CD4-positive, alpha-beta T cell (primary cell): ENCODE data around the gene UQCC2. TPM values are rescaled to one million over a fixed set of nuclear protein-coding genes. Genes with fewer than 3 reads are reported as not detected.

Experiments
- ATAC-seq: fragments of 200-7000 bp; cut with Tn5 transposase; one replicate; pipeline ENCODE4 v1.10.0; 2022; ENCODE audit warnings: mild to moderate bottlenecking; ENCODE audit not compliant: poor library complexity
- CTCF ChIA-PET: fragments of 350-600 bp; sonication (Branson Sonifier 250); formaldehyde crosslinking; loops from one replicate; lab custom pipeline; 2021; ENCODE audit warnings: antibody characterized with exemption, inconsistent platforms; lab: Charles Lee
- POLR2A ChIA-PET: fragments of 350-600 bp; sonication (Branson Sonifier 250); formaldehyde crosslinking; loops from one replicate; lab custom pipeline; 2021; ENCODE audit warnings: antibody characterized with exemption, inconsistent platforms; lab: Charles Lee
- DNase-seq, 14 experiments: peaks; one replicate each; pipeline ENCODE4 v3.0.0-alpha.2; 2013 to 2020; ENCODE audit warnings: mixed read lengths in 2 of 14
- H3K27ac ChIP-seq, 2 donors: one replicate each; pipeline versions ENCODE4 v1.5.1 to v1.7.0; 2013; ENCODE audit warnings: low read length in 2 of 2, low read depth in 1 of 2, mild to moderate bottlenecking in 1 of 2
- H3K27me3 ChIP-seq, 2 experiments: 1 replicate in 1 of 2; 2 replicates in 1 of 2; pipeline versions ENCODE4 v1.6.1 to v1.7.0; 2013; ENCODE audit warnings: low read length in 2 of 2, control low read depth in 1 of 2, mild to moderate bottlenecking in 1 of 2, moderate library complexity in 1 of 2; ENCODE audit not compliant: insufficient read depth in 2 of 2, control insufficient read depth in 1 of 2
- H3K36me3 ChIP-seq: one replicate; pipeline ENCODE4 v1.6.1; 2013; ENCODE audit warnings: low read length, control low read depth; ENCODE audit not compliant: insufficient read depth
- H3K4me1 ChIP-seq: one replicate; pipeline ENCODE4 v1.6.1; 2013; ENCODE audit warnings: low read length, control low read depth; ENCODE audit not compliant: insufficient read depth
- H3K4me3 ChIP-seq: one replicate; pipeline ENCODE4 v1.5.1; 2013; ENCODE audit warnings: mild to moderate bottlenecking, low read length, moderate library complexity
- H3K9me3 ChIP-seq, 2 experiments: 1 replicate in 1 of 2; 2 replicates in 1 of 2; pipeline versions ENCODE4 v1.6.1 to v1.7.0; 2013; ENCODE audit warnings: low read length in 2 of 2, mild to moderate bottlenecking in 2 of 2, control low read depth in 1 of 2, moderate library complexity in 1 of 2; ENCODE audit not compliant: control insufficient read depth in 1 of 2, insufficient read depth in 1 of 2
- H3K27ac Mint-ChIP-seq: one replicate; pipeline ENCODE4 v1.8.0; 2020; ENCODE audit warnings: mixed read lengths
- H3K27me3 Mint-ChIP-seq: one replicate; pipeline ENCODE4 v1.8.0; 2021; ENCODE audit warnings: mixed read lengths
- H3K36me3 Mint-ChIP-seq: one replicate; pipeline ENCODE4 v1.8.0; 2021; ENCODE audit warnings: low read depth, mixed read lengths
- H3K4me1 Mint-ChIP-seq: one replicate; pipeline ENCODE4 v1.8.0; 2021; ENCODE audit warnings: low read depth, mixed read lengths
- H3K4me3 Mint-ChIP-seq: one replicate; pipeline ENCODE4 v1.8.0; 2020; ENCODE audit warnings: mild to moderate bottlenecking, mixed read lengths
- H3K9me3 Mint-ChIP-seq: one replicate; pipeline ENCODE4 v1.8.0; 2020; ENCODE audit warnings: mixed read lengths
- intact Hi-C, 2 experiments: fragments of 100-400 bp; cut with DNase I in 1 of 2; cut with micrococcal nuclease in 1 of 2; formaldehyde crosslinking; loops; one replicate each; pipeline versions ENCODE4 v1.15.1 to v1.9.0; 2023 to 2025; cut with DNase I, micrococcal nuclease
- total RNA-seq, 174 experiments: library from RNA in 2 of 174; stranded (reverse) in 2 of 174; gene quantifications; one replicate each; pipeline ENCODE4 v1.2.3 and lab custom pipeline; 2021 to 2026
- TF ChIP-seq, protein P1 (sequence below): fragments of 200-600 bp; IDR thresholded peaks from one replicate; pipeline ENCODE4 v1.8.0; 2022; ENCODE audit warnings: antibody characterized with exemption, mild to moderate bottlenecking

Gene UQCC2
- total RNA-seq, 2 experiments from 2014 or later, result 8.7 to 9.3 TPM

DNA sequence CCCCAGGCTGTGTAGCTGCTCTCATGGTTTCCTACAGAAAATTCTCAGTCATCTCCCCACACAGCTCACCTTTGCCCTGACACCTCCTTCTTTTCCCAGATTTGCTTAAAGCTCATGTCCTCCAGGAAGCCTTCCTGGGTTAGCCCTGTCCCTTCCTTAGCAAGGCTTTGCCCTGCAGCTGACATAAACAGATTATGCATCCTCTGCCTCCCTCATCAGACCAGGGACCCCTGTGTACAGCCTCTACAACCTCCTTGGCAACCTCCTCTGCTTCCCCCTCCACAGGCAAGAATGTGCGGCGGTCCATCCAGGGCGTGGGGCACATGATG is 39.8 kb downstream of the UQCC2 start:
- ATAC-seq (no peak), DNase-seq (no peak)
- intact Hi-C loops, result no loop called here
- Histone ChIP-seq H3K36me3 (peaks cover 91% of the 10 kb centered on the region), H3K4me3 (no peak overlapping the region), H3K27ac (no peak overlapping the region), H3K9me3 (peaks cover 0 to 6% of the 10 kb centered on the region in 2 experiments), H3K4me1 (peaks cover 19% of the 10 kb centered on the region), H3K27me3 (no peaks in the 10 kb centered on the region)
- Mint-ChIP-seq H3K4me3 (no peak overlapping the region), H3K9me3 (no peaks in the 10 kb centered on the region), H3K27ac (no peak overlapping the region), H3K4me1 (peaks cover 14% of the 10 kb centered on the region), H3K36me3 (peaks cover 94% of the 10 kb centered on the region), H3K27me3 (no peaks in the 10 kb centered on the region)
- ChIA-PET POLR2A (no interaction called here), CTCF (interaction anchor here (0.7 kb wide), 1 partner anchor 29 kb away, joined by 3 read pairs; no protein-coding TSS in a partner anchor)
- TF ChIP-seq, protein P1, sequence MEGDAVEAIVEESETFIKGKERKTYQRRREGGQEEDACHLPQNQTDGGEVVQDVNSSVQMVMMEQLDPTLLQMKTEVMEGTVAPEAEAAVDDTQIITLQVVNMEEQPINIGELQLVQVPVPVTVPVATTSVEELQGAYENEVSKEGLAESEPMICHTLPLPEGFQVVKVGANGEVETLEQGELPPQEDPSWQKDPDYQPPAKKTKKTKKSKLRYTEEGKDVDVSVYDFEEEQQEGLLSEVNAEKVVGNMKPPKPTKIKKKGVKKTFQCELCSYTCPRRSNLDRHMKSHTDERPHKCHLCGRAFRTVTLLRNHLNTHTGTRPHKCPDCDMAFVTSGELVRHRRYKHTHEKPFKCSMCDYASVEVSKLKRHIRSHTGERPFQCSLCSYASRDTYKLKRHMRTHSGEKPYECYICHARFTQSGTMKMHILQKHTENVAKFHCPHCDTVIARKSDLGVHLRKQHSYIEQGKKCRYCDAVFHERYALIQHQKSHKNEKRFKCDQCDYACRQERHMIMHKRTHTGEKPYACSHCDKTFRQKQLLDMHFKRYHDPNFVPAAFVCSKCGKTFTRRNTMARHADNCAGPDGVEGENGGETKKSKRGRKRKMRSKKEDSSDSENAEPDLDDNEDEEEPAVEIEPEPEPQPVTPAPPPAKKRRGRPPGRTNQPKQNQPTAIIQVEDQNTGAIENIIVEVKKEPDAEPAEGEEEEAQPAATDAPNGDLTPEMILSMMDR, result no peak

DNA sequence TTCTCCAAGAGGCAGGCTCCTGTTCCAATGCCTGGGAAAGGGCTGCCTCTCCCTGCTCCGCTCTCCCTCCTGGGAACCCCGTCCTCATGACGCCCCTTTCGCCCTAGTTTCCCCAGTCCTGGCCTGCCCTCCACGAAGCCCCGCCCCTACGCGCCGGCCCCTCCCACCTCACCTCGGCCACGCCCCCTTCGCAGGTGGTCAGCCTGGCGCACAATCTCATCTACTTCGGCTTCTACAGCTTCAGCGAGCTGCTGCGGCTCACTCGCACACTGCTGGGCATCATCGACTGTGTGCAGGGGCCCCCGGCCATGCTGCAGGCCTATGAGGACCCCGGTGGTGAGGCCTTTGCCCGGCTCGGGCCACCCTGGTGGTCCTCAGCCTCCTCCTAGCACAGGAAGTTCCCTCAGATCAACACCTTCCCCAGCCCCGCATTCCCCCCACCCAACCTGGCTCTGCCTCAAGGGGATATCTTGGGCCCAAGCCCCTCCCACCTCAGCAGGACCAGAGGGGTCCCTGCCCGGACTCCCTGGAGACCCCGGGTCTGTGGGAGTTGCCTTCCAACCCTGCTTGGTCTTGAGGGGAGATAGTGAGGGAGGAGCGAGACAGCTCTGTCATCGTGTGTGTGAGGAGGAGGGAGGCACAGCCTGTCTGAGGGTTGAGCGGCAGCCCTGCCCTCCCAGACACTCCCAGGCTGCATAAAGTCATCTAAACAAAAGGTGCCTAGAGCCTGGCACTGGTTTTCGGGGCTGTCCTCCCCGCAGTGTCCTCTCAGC is 40.3 kb downstream of the UQCC2 start:
- Mint-ChIP-seq H3K36me3 (peaks cover 94% of the 10 kb centered on the region), H3K27ac (no peak overlapping the region)
- POLR2A ChIA-PET, result interaction anchor here (2.8 kb wide), 1 partner anchor 50 kb away, joined by 12 read pairs; the partner anchor contains the start of gene ITPR3

DNA sequence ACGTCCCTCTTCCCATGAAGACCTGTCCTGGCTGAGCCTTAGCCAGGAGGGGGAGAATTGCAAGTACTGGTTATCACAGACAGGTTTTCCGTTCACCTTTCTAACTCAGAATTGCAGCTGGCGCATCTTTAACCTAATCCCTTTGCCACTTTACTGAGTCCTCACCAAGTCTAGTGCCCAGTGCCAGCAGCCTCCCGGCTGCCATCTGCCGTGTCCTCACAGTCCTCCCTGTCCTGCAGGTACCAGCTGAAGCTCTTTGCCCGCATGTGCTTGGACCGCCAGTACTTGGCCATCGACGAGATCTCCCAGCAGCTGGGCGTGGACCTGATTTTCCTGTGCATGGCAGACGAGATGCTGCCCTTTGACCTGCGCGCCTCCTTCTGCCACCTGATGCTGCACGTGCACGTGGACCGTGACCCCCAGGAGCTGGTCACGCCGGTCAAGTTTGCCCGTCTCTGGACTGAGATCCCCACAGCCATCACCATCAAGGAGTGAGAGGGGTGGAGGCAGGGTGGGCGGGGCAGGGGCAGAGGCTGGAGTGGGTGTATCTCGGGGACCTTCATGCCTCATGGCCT is 41.3 kb downstream of the UQCC2 start:
- no peak overlapping the region for H3K27ac ChIP-seq
- Mint-ChIP-seq H3K4me1 (peaks cover 14% of the 10 kb centered on the region), H3K4me3 (no peak overlapping the region), H3K9me3 (no peaks in the 10 kb centered on the region), H3K27me3 (no peaks in the 10 kb centered on the region), H3K27ac (no peak overlapping the region), H3K36me3 (peaks cover 92% of the 10 kb centered on the region)
- TF ChIP-seq, protein P1, result no peak
- peaks cover 0 to 6% of the 10 kb centered on the region in 2 experiments for H3K9me3 ChIP-seq
- no peaks in the 10 kb centered on the region for H3K27me3 ChIP-seq
- intact Hi-C loops, result no loop called here
- CTCF ChIA-PET, result no interaction called here
- no peak for ATAC-seq
- POLR2A ChIA-PET, result interaction anchor here (1.6 to 2.8 kb wide), 3 partner anchors 23 to 49 kb away, joined by 5 to 12 read pairs (median 6); partner anchors contain the start of gene ITPR3
- peaks cover 19% of the 10 kb centered on the region for H3K4me1 ChIP-seq
- no peak overlapping the region for H3K4me3 ChIP-seq
- H3K36me3 ChIP-seq, result peaks cover 84% of the 10 kb centered on the region
- DNase-seq, result no peak

More for the DNA sequence above, 40.3 kb downstream of the UQCC2 start:
- DNase-seq (no peak), ATAC-seq (no peak)
- Histone ChIP-seq H3K4me1 (peaks cover 19% of the 10 kb centered on the region), H3K36me3 (peaks cover 87% of the 10 kb centered on the region), H3K9me3 (peaks cover 0 to 6% of the 10 kb centered on the region in 2 experiments), H3K27ac (no peak overlapping the region), H3K27me3 (no peaks in the 10 kb centered on the region), H3K4me3 (no peak overlapping the region)
- Mint-ChIP-seq H3K4me3 (no peak overlapping the region), H3K9me3 (no peaks in the 10 kb centered on the region), H3K4me1 (peaks cover 14% of the 10 kb centered on the region), H3K27me3 (no peaks in the 10 kb centered on the region)
- CTCF ChIA-PET, result interaction anchor here (0.7 kb wide), 1 partner anchor 29 kb away, joined by 3 read pairs; no protein-coding TSS in a partner anchor
- TF ChIP-seq, protein P1, result no peak
- intact Hi-C loops, result no loop called here
